Endodermal cell (in vitro differentiated cells): ENCODE results near the gene THSD4. TPM values are rescaled to one million over a fixed set of nuclear protein-coding genes. Genes with fewer than 3 reads are reported as not detected.

Experiments
- DNase-seq: peaks from one replicate; pipeline ENCODE4 v3.0.0-alpha.2; 2017
- H3K27ac ChIP-seq: 2 replicates; pipeline ENCODE4 v1.5.1; 2013; ENCODE audit warnings: mild to moderate bottlenecking, low read depth, low read length, moderate library complexity
- H3K27me3 ChIP-seq: 2 replicates; pipeline ENCODE4 v1.6.1; 2013; ENCODE audit warnings: mild to moderate bottlenecking, low read length, moderate library complexity; ENCODE audit not compliant: insufficient read depth, control insufficient read depth, poor library complexity, severe bottlenecking
- H3K36me3 ChIP-seq: 2 replicates; pipeline ENCODE4 v1.7.0; 2013; ENCODE audit warnings: mild to moderate bottlenecking, low read length, moderate library complexity; ENCODE audit not compliant: control insufficient read depth, insufficient read depth
- H3K4me1 ChIP-seq: one replicate; pipeline ENCODE4 v1.7.0; 2013; ENCODE audit warnings: low read length; ENCODE audit not compliant: control insufficient read depth, insufficient read depth
- H3K4me3 ChIP-seq: 2 replicates; pipeline ENCODE4 v1.5.1; 2013; ENCODE audit warnings: mild to moderate bottlenecking, low read length, moderate library complexity
- H3K9ac ChIP-seq: 2 replicates; pipeline ENCODE4 v1.6.1; 2013; ENCODE audit warnings: mild to moderate bottlenecking, low read length, moderate library complexity; ENCODE audit not compliant: poor library complexity, severe bottlenecking; ENCODE audit errors: extremely low read depth
- H3K9me3 ChIP-seq: 2 replicates; pipeline ENCODE4 v1.6.1; 2013; ENCODE audit warnings: mild to moderate bottlenecking, low read length, moderate library complexity; ENCODE audit not compliant: control insufficient read depth
- H3K27ac Mint-ChIP-seq: 2 replicates; pipeline ENCODE4 v1.8.0; 2020; ENCODE audit warnings: mixed read lengths
- H3K27me3 Mint-ChIP-seq: 2 replicates; pipeline ENCODE4 v1.8.0; 2021; ENCODE audit warnings: mild to moderate bottlenecking, mixed read lengths; ENCODE audit not compliant: insufficient read depth
- H3K36me3 Mint-ChIP-seq: 2 replicates; pipeline ENCODE4 v1.8.0; 2020; ENCODE audit warnings: low read depth, mixed read lengths
- H3K4me1 Mint-ChIP-seq: 2 replicates; pipeline ENCODE4 v1.8.0; 2020; ENCODE audit warnings: mixed read lengths
- H3K4me3 Mint-ChIP-seq: 2 replicates; pipeline ENCODE4 v1.8.0; 2020; ENCODE audit warnings: mild to moderate bottlenecking, moderate library complexity, mixed read lengths
- H3K9me3 Mint-ChIP-seq: 2 replicates; pipeline ENCODE4 v1.8.0; 2020; ENCODE audit warnings: mild to moderate bottlenecking, mixed read lengths
- CTCF ChIP-seq: fragments of 200-600 bp; sonication (generic); conservative IDR thresholded peaks from 2 replicates; pipeline ENCODE4 v1.5.0; 2021; ENCODE audit warnings: antibody characterized with exemption, mild to moderate bottlenecking
- WGBS, 2 experiments: methylation state at CpG; one replicate each; pipeline versions ENCODE4 v1.1.5 to v1.1.7; 2013; ENCODE audit warnings: missing lambda C conversion rate in 2 of 2, mixed read lengths in 1 of 2; ENCODE audit not compliant: insufficient coverage in 1 of 2, insufficient read length in 1 of 2; 5-methylcytosine and 5-hydroxymethylcytosine counted together
- total RNA-seq, 2 donors: library from RNA; stranded (reverse); fragmentation: NEBNext Ultra II Directional in 1 of 2; extraction: Animal tissue kit (Norgen Biotek cat#: 25700) in 1 of 2; gene quantifications; 2 replicates in 1 of 2; 3 replicates in 1 of 2; pipeline ENCODE4 v1.2.1, GENCODE V29; 2021

Gene THSD4
- total RNA-seq, 2 donors from 2014 or later: 4.6 to 5.4 TPM

- 97 to 100% methylated on average over 1 to 3 of the region's 3 CpGs for WGBS, 2 experiments
- H3K36me3 Mint-ChIP-seq: no peaks in the 10 kb centered on the region
Measured at GRCh38 chr15:71489570-71489969, 374.3 kb downstream of the THSD4 start.

GRCh38 chr15:71493526-71493925 lies 378.3 kb downstream of the THSD4 start:
- Histone ChIP-seq H3K9me3 (no peaks in the 10 kb centered on the region), H3K27ac (no peak overlapping the region), H3K9ac (no peak overlapping the region), H3K27me3 (no peaks in the 10 kb centered on the region), H3K4me3 (no peak overlapping the region), H3K4me1 (no peaks in the 10 kb centered on the region), H3K36me3 (no peaks in the 10 kb centered on the region)
- Mint-ChIP-seq H3K27ac (no peak overlapping the region), H3K4me3 (no peak overlapping the region), H3K9me3 (peaks cover 4% of the 10 kb centered on the region), H3K4me1 (no peaks in the 10 kb centered on the region), H3K36me3 (no peaks in the 10 kb centered on the region), H3K27me3 (no peaks in the 10 kb centered on the region)
- DNase-seq: no peak
- TF ChIP-seq CTCF: no peak
- 93 to 96% methylated on average over 4 to 5 of the region's 5 CpGs for WGBS, 2 experiments

More at GRCh38 chr15:71489570-71489969, 374.3 kb downstream of the THSD4 start:
- H3K27ac Mint-ChIP-seq: no peak overlapping the region
- H3K9ac ChIP-seq: no peak overlapping the region
- H3K9me3 ChIP-seq: no peaks in the 10 kb centered on the region
- TF ChIP-seq CTCF: no peak
- H3K4me1 ChIP-seq: no peaks in the 10 kb centered on the region
- no peaks in the 10 kb centered on the region for H3K27me3 Mint-ChIP-seq
- DNase-seq: no peak
- no peaks in the 10 kb centered on the region for H3K4me1 Mint-ChIP-seq
- H3K4me3 Mint-ChIP-seq: no peak overlapping the region
- no peak overlapping the region for H3K27ac ChIP-seq
- no peak overlapping the region for H3K4me3 ChIP-seq
- H3K36me3 ChIP-seq: no peaks in the 10 kb centered on the region
- peaks cover 4% of the 10 kb centered on the region for H3K9me3 Mint-ChIP-seq
- no peaks in the 10 kb centered on the region for H3K27me3 ChIP-seq

GRCh38 chr15:71494563-71495397 lies 379.5 kb downstream of the THSD4 start:
- DNase-seq: no peak
- H3K4me3 Mint-ChIP-seq: no peak overlapping the region
- no peak overlapping the region for H3K27ac ChIP-seq
- no peak overlapping the region for H3K4me3 ChIP-seq
- 95 to 97% methylated on average over 7 to 9 of the region's 9 CpGs for WGBS, 2 experiments
- no peaks in the 10 kb centered on the region for H3K9me3 ChIP-seq
- no peak overlapping the region for H3K27ac Mint-ChIP-seq
- H3K9me3 Mint-ChIP-seq: peaks cover 4% of the 10 kb centered on the region
- H3K27me3 Mint-ChIP-seq: no peaks in the 10 kb centered on the region
- no peaks in the 10 kb centered on the region for H3K36me3 ChIP-seq
- H3K4me1 ChIP-seq: no peaks in the 10 kb centered on the region
- no peak for TF ChIP-seq CTCF
- H3K27me3 ChIP-seq: no peaks in the 10 kb centered on the region
- no peaks in the 10 kb centered on the region for H3K36me3 Mint-ChIP-seq
- no peaks in the 10 kb centered on the region for H3K4me1 Mint-ChIP-seq
- H3K9ac ChIP-seq: no peak overlapping the region
